Measurements from ENCODE around the gene CHFR.

CHFR gene

GRCh38 chr12:132924356-132924755 lies 37.0 kb upstream of the CHFR start:
- H3K4me1 ChIP-seq, result no peaks in the 10 kb centered on the region
- DNase-seq, result no peak
- H3K9me3 ChIP-seq, result peaks cover 39 to 100% (median 95%) of the 10 kb centered on the region in 3 donors
- intact Hi-C loops (cut with DNase I; ENCODE audit: low total_unique reads), result no loop called here
- peaks cover 44 to 88% (median 82%) of the 10 kb centered on the region in 3 donors for H3K36me3 ChIP-seq
- no peak for TF ChIP-seq CTCF (IDR thresholded peaks at IDR 0.05)
- no peaks in the 10 kb centered on the region for H3K27me3 ChIP-seq
- H3K27ac ChIP-seq, result no peak overlapping the region
- H3K4me3 ChIP-seq, result no peak overlapping the region

GRCh38 chr12:132923356-132923909 lies 36.0 kb upstream of the CHFR start:
- Histone ChIP-seq H3K36me3 (peaks cover 35 to 86% (median 80%) of the 10 kb centered on the region in 3 donors), H3K27me3 (no peaks in the 10 kb centered on the region), H3K27ac (no peak overlapping the region), H3K4me1 (no peaks in the 10 kb centered on the region), H3K4me3 (no peak overlapping the region), H3K9me3 (peaks cover 42 to 100% (median 94%) of the 10 kb centered on the region in 3 donors)
- TF ChIP-seq CTCF (IDR thresholded peaks at IDR 0.05), result no peak
- DNase-seq, result no peak
- intact Hi-C loops (cut with DNase I; ENCODE audit: low total_unique reads), result no loop called here

GRCh38 chr12:132922676-132923075 lies 35.3 kb upstream of the CHFR start:
- Histone ChIP-seq H3K27ac (no peak overlapping the region), H3K4me3 (no peak overlapping the region), H3K9me3 (peaks cover 42 to 100% (median 94%) of the 10 kb centered on the region in 3 donors), H3K4me1 (no peaks in the 10 kb centered on the region), H3K36me3 (peaks cover 31 to 80% (median 79%) of the 10 kb centered on the region in 3 donors), H3K27me3 (no peaks in the 10 kb centered on the region)
- no peak for DNase-seq
- no peak for TF ChIP-seq CTCF (IDR thresholded peaks at IDR 0.05)
- intact Hi-C loops (cut with DNase I; ENCODE audit: low total_unique reads), result no loop called here

GRCh38 chr12:132921685-132922084 lies 34.3 kb upstream of the CHFR start:
- H3K9me3 ChIP-seq, result peaks cover 42 to 100% (median 94%) of the 10 kb centered on the region in 3 donors
- DNase-seq, result no peak
- no peaks in the 10 kb centered on the region for H3K27me3 ChIP-seq
- no peaks in the 10 kb centered on the region for H3K4me1 ChIP-seq
- no peak for TF ChIP-seq CTCF (IDR thresholded peaks at IDR 0.05)
- H3K4me3 ChIP-seq, result no peak overlapping the region
- H3K36me3 ChIP-seq, result peaks cover 21 to 79% (median 75%) of the 10 kb centered on the region in 3 donors
- intact Hi-C loops (cut with DNase I; ENCODE audit: low total_unique reads), result no loop called here
- H3K27ac ChIP-seq, result no peak overlapping the region

GRCh38 chr12:132918680-132919079 lies 31.3 kb upstream of the CHFR start:
- Histone ChIP-seq H3K27ac (no peak overlapping the region), H3K4me1 (no peaks in the 10 kb centered on the region), H3K36me3 (peaks cover 6 to 56% (median 52%) of the 10 kb centered on the region in 3 donors), H3K27me3 (no peaks in the 10 kb centered on the region), H3K9me3 (peaks cover 27 to 99% (median 76%) of the 10 kb centered on the region in 3 donors), H3K4me3 (no peak overlapping the region)
- intact Hi-C loops (cut with DNase I; ENCODE audit: low total_unique reads), result no loop called here
- no peak for DNase-seq
- no peak for TF ChIP-seq CTCF (IDR thresholded peaks at IDR 0.05)

All from tibial artery (tissue), 4 donors.